Activated naive CD4-positive, alpha-beta T cell treated with anti-CD3 and anti-CD28 coated beads, Interleukin-2, amount 50 U/mL, for 72 hours (primary cell): ENCODE results near the gene P3H3. TPM values are rescaled to one million over a fixed set of nuclear protein-coding genes. Genes with fewer than 3 reads are reported as not detected.
A peak's percentile ranks its signal among the peaks of the same experiment; 100 is the strongest.

Source experiments
- ATAC-seq, 2 donors: fragments of 150-1000 bp; cut with Tn5 transposase; 2 replicates each; pipeline ENCODE4 v1.10.0; 2021; ENCODE audit warnings: mild to moderate bottlenecking in 2 of 2, moderate library complexity in 2 of 2
- DNase-seq, 2 donors: peaks; one replicate each; pipeline ENCODE4 v3.0.0; 2021 to 2022; ENCODE audit warnings: low spot score in 2 of 2
- H3K27ac Mint-ChIP-seq, 2 donors: one replicate each; pipeline ENCODE4 v1.8.0; 2022; ENCODE audit warnings: mild to moderate bottlenecking in 2 of 2, mixed read lengths in 2 of 2
- H3K36me3 Mint-ChIP-seq, 2 donors: one replicate each; pipeline ENCODE4 v1.8.0; 2022; ENCODE audit warnings: mixed read lengths in 2 of 2
- H3K9me3 Mint-ChIP-seq, 2 donors: one replicate each; pipeline ENCODE4 v1.8.0; 2022; ENCODE audit warnings: mixed read lengths in 2 of 2
- total RNA-seq, 2 donors: library from RNA; stranded (reverse); gene quantifications; one replicate each; pipeline ENCODE4 v1.2.3, GENCODE V29; 2022

P3H3 gene
- total RNA-seq, 2 donors from 2014 or later = 0.82 to 3.0 TPM

GRCh38 chr12:6820166-6820565, 8.0 kb upstream of the P3H3 start:
- ATAC-seq (no peak), DNase-seq (no peak)
- peaks cover 8 to 22% of the 10 kb centered on the region in 2 donors for H3K36me3 Mint-ChIP-seq

GRCh38 chr12:6821591-6822425, 6.4 kb upstream of the P3H3 start, which contains the start of gene GPR162:
GPR162 (plus strand) TSS chr12:6821821; CDS start chr12:6823899, 2,078 bp downstream.
- no peak for ATAC-seq
- DNase-seq = no peak
- H3K36me3 Mint-ChIP-seq = peaks cover 8 to 18% of the 10 kb centered on the region in 2 donors
- no peaks in the 10 kb centered on the region for H3K9me3 Mint-ChIP-seq
- peak within 1 kb of the TSS in 1 of 2 donors; percentile 91 for H3K27ac Mint-ChIP-seq

More at GRCh38 chr12:6820166-6820565, 8.0 kb upstream of the P3H3 start:
- Mint-ChIP-seq H3K9me3 (no peaks in the 10 kb centered on the region), H3K27ac (no peak overlapping the region)

GRCh38 chr12:6822426-6823135, 5.6 kb upstream of the P3H3 start:
- no peak for DNase-seq
- Mint-ChIP-seq H3K36me3 (peaks cover 5 to 11% of the 10 kb centered on the region in 2 donors), H3K9me3 (no peaks in the 10 kb centered on the region), H3K27ac (no peak overlapping the region)
- ATAC-seq = no peak

- no peak for ATAC-seq
- H3K9me3 Mint-ChIP-seq = no peaks in the 10 kb centered on the region
- H3K27ac Mint-ChIP-seq = no peak overlapping the region
- no peak for DNase-seq
- peaks cover 0 to 2% of the 10 kb centered on the region in 2 donors for H3K36me3 Mint-ChIP-seq
These were observed 4.8 kb upstream of the P3H3 start for GRCh38 chr12:6823182-6824084.

- DNase-seq = peak in 1 of 2 donors; percentile 52
- Mint-ChIP-seq H3K27ac (no peak overlapping the region), H3K9me3 (no peaks in the 10 kb centered on the region), H3K36me3 (no peaks in the 10 kb centered on the region)
- ATAC-seq = no peak
These were observed 4.0 kb upstream of the P3H3 start for GRCh38 chr12:6824085-6824775.

GRCh38 chr12:6824901-6825381, 3.3 kb upstream of the P3H3 start:
- ATAC-seq = no peak
- no peaks in the 10 kb centered on the region for H3K36me3 Mint-ChIP-seq
- no peaks in the 10 kb centered on the region for H3K9me3 Mint-ChIP-seq
- H3K27ac Mint-ChIP-seq = no peak overlapping the region
- DNase-seq = peak in 1 of 2 donors; percentile 51

- ATAC-seq (peak; percentile 74 to 82), DNase-seq (peak; percentile 87 to 91)
- Mint-ChIP-seq H3K27ac (no peak overlapping the region), H3K36me3 (no peaks in the 10 kb centered on the region), H3K9me3 (no peaks in the 10 kb centered on the region)
These were observed 2.6 kb upstream of the P3H3 start for GRCh38 chr12:6825398-6826124.

GRCh38 chr12:6826125-6826733, 2.0 kb upstream of the P3H3 start:
- no peak for ATAC-seq
- no peak for DNase-seq
- Mint-ChIP-seq H3K27ac (no peak overlapping the region), H3K9me3 (no peaks in the 10 kb centered on the region), H3K36me3 (no peaks in the 10 kb centered on the region)

GRCh38 chr12:6826734-6827436, 1.3 kb upstream of the P3H3 start:
- no peaks in the 10 kb centered on the region for H3K9me3 Mint-ChIP-seq
- ATAC-seq (no peak), DNase-seq (peak in 1 of 2 donors; percentile 54)
- H3K27ac Mint-ChIP-seq = no peak overlapping the region
- H3K36me3 Mint-ChIP-seq = no peaks in the 10 kb centered on the region

GRCh38 chr12:6827437-6827911, 733 bp upstream of the P3H3 start:
- H3K36me3 Mint-ChIP-seq = no peaks in the 10 kb centered on the region
- H3K27ac Mint-ChIP-seq = no peak overlapping the region
- ATAC-seq (peak in 1 of 2 donors; percentile 45), DNase-seq (peak; percentile 50 to 63)
- H3K9me3 Mint-ChIP-seq = no peaks in the 10 kb centered on the region

GRCh38 chr12:6828781-6829535, 751 bp downstream of the P3H3 start:
- Mint-ChIP-seq H3K9me3 (no peaks in the 10 kb centered on the region), H3K36me3 (no peaks in the 10 kb centered on the region), H3K27ac (peak overlapping the region; percentile 61 to 82)
- peak; percentile 51 to 55 for ATAC-seq
- peak; percentile 47 to 57 for DNase-seq

GRCh38 chr12:6829536-6830220, 1.5 kb downstream of the P3H3 start:
- Mint-ChIP-seq H3K9me3 (no peaks in the 10 kb centered on the region), H3K27ac (peak overlapping the region in 1 of 2 donors; percentile 61), H3K36me3 (no peaks in the 10 kb centered on the region)
- no peak for DNase-seq
- peak in 1 of 2 donors; percentile 16 for ATAC-seq

- Mint-ChIP-seq H3K9me3 (no peaks in the 10 kb centered on the region), H3K36me3 (no peaks in the 10 kb centered on the region), H3K27ac (peak overlapping the region in 1 of 2 donors; percentile 9)
- DNase-seq (no peak), ATAC-seq (no peak)
These were observed 2.2 kb downstream of the P3H3 start for GRCh38 chr12:6830286-6830890.
